IMR-90 (cell line): ENCODE data around the gene DMD. TPM values are rescaled to one million over a fixed set of nuclear protein-coding genes. Genes with fewer than 3 reads are reported as not detected.

Experiments
- ATAC-seq: fragments of 200-7000 bp; cut with Tn5 transposase; 2 replicates; pipeline ENCODE4 v1.9.1; 2020; ENCODE audit warnings: low read depth, mild to moderate bottlenecking, moderate library complexity
- BruUV-seq: library from RNA; stranded (reverse); fragments of 400-500 nt; replicated peaks from 2 replicates; lab custom pipeline; 2021; lab: Mats Ljungman, UMichigan
- CTCF ChIA-PET: fragments of 300-600 bp; formaldehyde crosslinking; extraction: SDS; loops from one replicate; lab custom pipeline; 2021; ENCODE audit warnings: antibody characterized with exemption; lab: Yijun Ruan, JAX
- POLR2A ChIA-PET: fragments of 300-600 bp; sonication (Branson Sonifier 250); formaldehyde crosslinking; loops from one replicate; lab custom pipeline; 2022; ENCODE audit warnings: antibody characterized with exemption; ENCODE audit not compliant: unreplicated experiment; lab: Charles Lee
- DNase-seq: peaks from one replicate; pipeline ENCODE4 v3.0.0; 2013
- H2AFZ ChIP-seq: replicated peaks from 2 replicates; pipeline ENCODE3; 2013; ENCODE audit warnings: low read length, mild to moderate bottlenecking; ENCODE audit not compliant: poor library complexity
- H2AK5ac ChIP-seq: 2 replicates; pipeline ENCODE4 v1.6.1; 2013; ENCODE audit warnings: low read depth, low read length, inconsistent platforms
- H2AK9ac ChIP-seq: replicated peaks from 2 replicates; pipeline ENCODE3; 2013; ENCODE audit warnings: mild to moderate bottlenecking, low read depth, low read length, moderate library complexity; ENCODE audit not compliant: poor library complexity
- H2BK120ac ChIP-seq: 2 replicates; pipeline ENCODE4 v1.6.1; 2013; ENCODE audit warnings: low read depth, low read length, inconsistent platforms
- H2BK15ac ChIP-seq: 3 replicates; pipeline ENCODE4 v1.6.1; 2013; ENCODE audit warnings: low read depth, low read length, inconsistent platforms
- H2BK20ac ChIP-seq: 2 replicates; pipeline ENCODE4 v1.6.1; 2013; ENCODE audit warnings: low read depth, mild to moderate bottlenecking, inconsistent platforms, low read length, moderate library complexity
- H2BK5ac ChIP-seq: 2 replicates; pipeline ENCODE4 v1.6.1; 2013; ENCODE audit warnings: mild to moderate bottlenecking, low read depth, low read length, inconsistent platforms; ENCODE audit not compliant: poor library complexity, severe bottlenecking
- H3K14ac ChIP-seq: replicated peaks from 2 replicates; pipeline ENCODE4 v1.6.1; 2013; ENCODE audit warnings: low read depth, low read length, inconsistent platforms
- H3K18ac ChIP-seq: 2 replicates; pipeline ENCODE4 v1.6.1; 2013; ENCODE audit warnings: low read depth, low read length, control low read depth
- H3K23ac ChIP-seq: 2 replicates; pipeline ENCODE4 v1.6.1; 2013; ENCODE audit warnings: low read depth, low read length, inconsistent platforms
- H3K27ac ChIP-seq: 2 replicates; pipeline ENCODE4 v1.5.1; 2013; ENCODE audit warnings: mild to moderate bottlenecking, control low read depth, low read length; ENCODE audit not compliant: insufficient read depth
- H3K27me3 ChIP-seq: 2 replicates; pipeline ENCODE4 v1.6.1; 2013; ENCODE audit warnings: low read length; ENCODE audit not compliant: control insufficient read depth, insufficient read depth
- H3K36me3 ChIP-seq: 2 replicates; pipeline ENCODE4 v1.6.1; 2013; ENCODE audit warnings: low read length, mixed read lengths; ENCODE audit not compliant: control insufficient read depth, insufficient read depth
- H3K4ac ChIP-seq: 2 replicates; pipeline ENCODE4 v1.6.1; 2013; ENCODE audit warnings: low read depth, low read length, inconsistent platforms
- H3K4me1 ChIP-seq: 2 replicates; pipeline ENCODE4 v1.6.1; 2013; ENCODE audit warnings: low read length, mixed read lengths; ENCODE audit not compliant: control insufficient read depth, insufficient read depth
- H3K4me2 ChIP-seq: 2 replicates; pipeline ENCODE4 v1.6.1; 2013; ENCODE audit warnings: low read depth, mild to moderate bottlenecking, control low read depth, low read length, moderate library complexity
- H3K4me3 ChIP-seq: 2 replicates; pipeline ENCODE4 v1.5.1; 2013; ENCODE audit warnings: low read depth, mild to moderate bottlenecking, control low read depth, low read length, moderate library complexity; ENCODE audit not compliant: insufficient read depth
- H3K56ac ChIP-seq: 2 replicates; pipeline ENCODE4 v1.6.1; 2013; ENCODE audit warnings: low read length, inconsistent platforms; ENCODE audit not compliant: insufficient read depth; ENCODE audit errors: extremely low read depth
- H3K79me1 ChIP-seq, 2 experiments: 2 replicates each; pipeline ENCODE4 v1.6.1; 2013; ENCODE audit warnings: low read length in 2 of 2, inconsistent platforms in 1 of 2, low read depth in 1 of 2
- H3K9ac ChIP-seq: 2 replicates; pipeline ENCODE4 v1.6.1; 2013; ENCODE audit warnings: low read depth, low read length, control low read depth
- H3K9me1 ChIP-seq: 2 replicates; pipeline ENCODE4 v1.6.1; 2013; ENCODE audit warnings: low read length, inconsistent platforms; ENCODE audit not compliant: insufficient read depth
- H3K9me3 ChIP-seq: 2 replicates; pipeline ENCODE4 v1.6.1; 2013; ENCODE audit warnings: low read length; ENCODE audit not compliant: control insufficient read depth, insufficient read depth
- H4K20me1 ChIP-seq: 2 replicates; pipeline ENCODE4 v1.6.1; 2013; ENCODE audit warnings: low read length, inconsistent platforms; ENCODE audit not compliant: insufficient read depth
- H4K5ac ChIP-seq: 2 replicates; pipeline ENCODE4 v1.6.1; 2013; ENCODE audit warnings: mild to moderate bottlenecking, low read depth, low read length, control low read depth
- H4K8ac ChIP-seq, 2 experiments: 2 replicates each; pipeline ENCODE4 v1.6.1; 2013; ENCODE audit warnings: low read depth in 2 of 2, low read length in 2 of 2, control low read depth in 1 of 2, inconsistent platforms in 1 of 2
- H4K91ac ChIP-seq: 2 replicates; pipeline ENCODE4 v1.6.1; 2013; ENCODE audit warnings: low read depth, low read length, inconsistent platforms; ENCODE audit not compliant: insufficient read depth
- BHLHE40 ChIP-seq: fragments of 150-350 bp; IDR thresholded peaks from 2 replicates; pipeline ENCODE4 v1.6.1; 2016; ENCODE audit warnings: mild to moderate bottlenecking, low read depth, low read length
- CEBPB ChIP-seq: IDR thresholded peaks from 2 replicates; pipeline ENCODE4 v1.6.1; 2012; ENCODE audit warnings: low read depth, low read length, improper control_type of control experiment
- CHD1 ChIP-seq: IDR thresholded peaks from 2 replicates; pipeline ENCODE4 v1.6.1; 2012; ENCODE audit warnings: low read depth, low read length, improper control_type of control experiment
- MAFK ChIP-seq: IDR thresholded peaks from 2 replicates; pipeline ENCODE4 v1.6.1; 2012; ENCODE audit warnings: low read depth, low read length, improper control_type of control experiment
- POLR2A ChIP-seq: IDR thresholded peaks from 2 replicates; pipeline ENCODE4 v1.6.1; 2012; ENCODE audit warnings: mild to moderate bottlenecking, low read depth, low read length
- RCOR1 ChIP-seq: IDR thresholded peaks from 2 replicates; pipeline ENCODE4 v1.6.1; 2012; ENCODE audit warnings: mild to moderate bottlenecking, low read length, improper control_type of control experiment; ENCODE audit not compliant: insufficient replicate concordance
- RFX5 ChIP-seq: IDR thresholded peaks from 2 replicates; pipeline ENCODE4 v1.8.0; 2012; ENCODE audit warnings: low read depth, mild to moderate bottlenecking, low read length, moderate library complexity
- WGBS, 2 experiments: methylation state at CpG; one replicate each; pipeline versions ENCODE4 v1.1.5 to v1.1.7; 2013; ENCODE audit warnings: missing lambda C conversion rate in 2 of 2; ENCODE audit not compliant: insufficient read length in 1 of 2; ENCODE audit errors: extremely low coverage in 2 of 2; 5-methylcytosine and 5-hydroxymethylcytosine counted together
- dilution Hi-C: fragments of 300-500 bp; cut with HindIII; formaldehyde crosslinking; loops from one replicate; pipeline ENCODE4 v1.14.3; 2018; ENCODE audit warnings: low sequenced_read_pairs; ENCODE audit not compliant: unreplicated experiment
- in situ Hi-C: fragments of 300-500 bp; cut with MboI; formaldehyde crosslinking; loops from 3 replicates; pipeline ENCODE4 v1.14.3; 2019; ENCODE audit warnings: low sequenced_read_pairs, inconsistent platforms, mixed read lengths
- intact Hi-C: fragments of 100-400 bp; cut with micrococcal nuclease; formaldehyde crosslinking; loops from 2 replicates; pipeline ENCODE4 v1.10.0; 2022
- polyA plus RNA-seq, 3 experiments: library from polyadenylated mRNA; depleted of rRNA; stranded (reverse); fragments of >200 nt; gene quantifications; 2 replicates each; pipeline ENCODE4 v1.2.3, GENCODE V29; 2012; ENCODE audit warnings: low replicate concordance in 1 of 3
- total RNA-seq: library from RNA; depleted of rRNA; stranded (reverse); fragments of >200 nt; gene quantifications from 2 replicates; pipeline ENCODE4 v1.2.3, GENCODE V29; 2012
- TF ChIP-seq, protein P1 (sequence below): fragments of 150-350 bp; IDR thresholded peaks from 2 replicates; pipeline ENCODE4 v1.6.1; 2016; ENCODE audit warnings: low read depth, mild to moderate bottlenecking, low read length, moderate library complexity, borderline replicate concordance

The DMD gene
- total and polyA plus RNA-seq, 2 of the 4 experiments (the other 2 are of a cell fraction), result 6.6 to 11.8 TPM

DNA sequence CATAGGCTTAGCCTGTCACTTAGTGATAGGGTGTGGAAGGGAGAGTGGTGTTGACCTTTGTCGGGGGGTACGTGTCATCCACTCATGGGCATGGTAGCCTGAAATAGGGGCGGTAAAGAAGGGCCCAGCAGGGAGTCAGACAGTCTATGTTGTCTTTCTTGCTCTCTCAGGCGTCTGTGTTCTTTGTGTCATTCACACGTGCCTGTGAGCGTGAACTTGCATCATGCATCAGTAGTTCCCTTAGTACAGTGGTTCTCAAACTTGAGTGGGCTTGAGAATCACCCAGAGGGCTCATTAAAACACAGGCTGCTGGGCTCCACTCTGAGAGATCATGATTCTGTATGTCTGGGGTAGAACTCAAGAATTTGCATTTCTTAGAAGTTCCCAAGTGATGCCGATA lies 1688.6 kb downstream of the DMD start:
- ChIA-PET CTCF (no interaction called here), POLR2A (no interaction called here)
- Histone ChIP-seq H2BK5ac (no peak overlapping the region), H3K4me1 (no peaks in the 10 kb centered on the region), H4K91ac (no peak overlapping the region), H3K9me3 (no peaks in the 10 kb centered on the region), H3K23ac (no peak overlapping the region), H3K4me3 (no peak overlapping the region), H3K36me3 (no peaks in the 10 kb centered on the region), H3K27ac (no peak overlapping the region), H3K14ac (no peak overlapping the region), H2AK5ac (no peak overlapping the region), H3K79me1 (no peaks in the 10 kb centered on the region), H2BK120ac (no peak overlapping the region), H3K9me1 (no peaks in the 10 kb centered on the region), H3K4ac (no peak overlapping the region), H2AK9ac (no peak overlapping the region), H3K18ac (no peak overlapping the region), H2BK20ac (no peak overlapping the region), H3K9ac (no peak overlapping the region), H3K56ac (no peak overlapping the region), H3K4me2 (no peak overlapping the region), H4K8ac (no peak overlapping the region), H2BK15ac (no peak overlapping the region), H3K27me3 (no peaks in the 10 kb centered on the region), H2AFZ (no peak overlapping the region), H4K20me1 (no peaks in the 10 kb centered on the region), H4K5ac (no peak overlapping the region)
- dilution Hi-C loops, result no loop called here
- no TSS peak for BruUV-seq
- TF ChIP-seq, protein P1, sequence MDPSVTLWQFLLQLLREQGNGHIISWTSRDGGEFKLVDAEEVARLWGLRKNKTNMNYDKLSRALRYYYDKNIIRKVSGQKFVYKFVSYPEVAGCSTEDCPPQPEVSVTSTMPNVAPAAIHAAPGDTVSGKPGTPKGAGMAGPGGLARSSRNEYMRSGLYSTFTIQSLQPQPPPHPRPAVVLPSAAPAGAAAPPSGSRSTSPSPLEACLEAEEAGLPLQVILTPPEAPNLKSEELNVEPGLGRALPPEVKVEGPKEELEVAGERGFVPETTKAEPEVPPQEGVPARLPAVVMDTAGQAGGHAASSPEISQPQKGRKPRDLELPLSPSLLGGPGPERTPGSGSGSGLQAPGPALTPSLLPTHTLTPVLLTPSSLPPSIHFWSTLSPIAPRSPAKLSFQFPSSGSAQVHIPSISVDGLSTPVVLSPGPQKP, result no peak
- TF ChIP-seq RCOR1, result no peak
- no peak for TF ChIP-seq BHLHE40
- no peak for TF ChIP-seq CHD1
- no peak for TF ChIP-seq RFX5
- no peak for TF ChIP-seq MAFK
- TF ChIP-seq CEBPB, result no peak
- TF ChIP-seq POLR2A, result no peak
- ATAC-seq, result no peak
- intact Hi-C loops, result no loop called here
- in situ Hi-C loops, result no loop called here
- no peak for DNase-seq
- WGBS, 2 experiments, result 67% methylated on average over 3 of the region's 7 CpGs; no CpG with 5 or more reads in 1 of the 2 experiments
